HG02610 (cell line): ENCODE results near the gene GMEB2.
"Not testable (repeated sequence)": the region's sequence is repeated elsewhere in the genome, so short reads cannot be mapped to it uniquely, and the experiment has no call there.

Experiments used
- ATAC-seq: cut with Tn5 transposase; IDR thresholded peaks from one replicate; pipeline ENCODE4 v1.9.1; 2021; ENCODE audit warnings: mild to moderate bottlenecking, moderate library complexity; ENCODE audit not compliant: unreplicated experiment

GMEB2 gene

GRCh38 chr20:63562461-63563224, 64.3 kb downstream of the GMEB2 start:
- ATAC-seq, result no peak

- no peak for ATAC-seq
These were observed 65.1 kb downstream of the GMEB2 start for GRCh38 chr20:63561624-63562396.

GRCh38 chr20:63560856-63561609, 65.9 kb downstream of the GMEB2 start:
- ATAC-seq, result no peak

DNA sequence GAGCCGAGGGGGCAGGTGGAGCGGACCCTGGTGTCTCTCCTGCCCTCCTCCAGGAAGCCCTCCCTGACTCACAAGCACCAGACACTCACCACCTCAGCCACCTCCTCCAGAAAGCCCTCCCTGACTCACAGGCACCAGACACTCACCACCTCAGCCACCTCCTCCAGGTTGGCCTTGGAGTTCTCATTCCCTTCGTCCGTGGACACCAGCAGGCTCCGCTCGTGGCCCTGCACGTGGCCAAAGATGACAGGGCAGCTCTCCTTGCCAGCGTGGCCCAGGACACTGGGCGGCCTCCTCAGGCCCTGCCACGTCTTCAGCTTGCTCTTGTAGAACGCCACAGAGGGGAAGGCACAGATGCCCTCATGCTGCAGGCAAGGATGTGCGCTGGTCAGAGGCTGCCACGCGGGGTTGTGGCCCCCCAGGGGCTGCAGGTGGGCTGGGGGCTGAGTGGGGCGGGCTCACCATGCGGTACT, 66.5 kb downstream of the GMEB2 start:
- ATAC-seq, result no peak

- ATAC-seq, result not testable (repeated sequence)
These were observed 67.2 kb downstream of the GMEB2 start for GRCh38 chr20:63559485-63560332.

DNA sequence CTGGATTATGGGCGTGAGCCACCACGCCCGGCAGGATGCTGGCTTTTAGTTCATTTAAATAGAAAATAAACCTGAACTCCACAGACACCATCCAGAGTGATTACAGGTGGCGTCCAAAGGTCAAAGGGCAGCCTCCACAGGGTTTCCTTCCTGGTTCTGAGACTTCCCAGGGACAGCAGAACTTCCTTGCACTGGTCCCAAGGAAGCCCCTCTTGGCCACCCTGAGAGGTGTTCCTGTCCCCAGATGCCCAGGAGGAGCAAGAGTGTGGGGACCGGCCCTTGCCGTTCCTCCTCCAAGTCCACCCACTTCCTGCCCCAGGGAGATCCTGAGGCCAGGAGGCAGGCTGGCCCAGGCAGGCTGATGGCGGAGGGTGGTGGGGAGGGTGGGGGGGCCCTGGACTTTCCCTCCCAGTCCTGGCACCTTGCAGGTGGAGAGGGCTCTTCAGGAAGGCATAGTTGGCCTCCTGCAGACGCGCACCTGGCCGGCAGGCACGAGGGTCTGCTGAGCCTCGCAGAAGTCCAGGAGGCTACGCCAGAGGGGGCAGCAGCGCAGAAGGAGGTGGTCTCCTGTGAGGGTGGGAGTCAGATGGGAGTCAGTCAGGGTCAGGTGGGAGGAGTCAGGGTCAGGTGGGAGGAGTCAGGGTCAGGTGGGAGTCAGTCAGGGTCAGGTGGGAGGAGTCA, 68.0 kb downstream of the GMEB2 start:
- ATAC-seq, result no peak

GRCh38 chr20:63557481-63557891, 69.4 kb downstream of the GMEB2 start:
- no peak for ATAC-seq

GRCh38 chr20:63556873-63557478, 69.9 kb downstream of the GMEB2 start:
- no peak for ATAC-seq

DNA sequence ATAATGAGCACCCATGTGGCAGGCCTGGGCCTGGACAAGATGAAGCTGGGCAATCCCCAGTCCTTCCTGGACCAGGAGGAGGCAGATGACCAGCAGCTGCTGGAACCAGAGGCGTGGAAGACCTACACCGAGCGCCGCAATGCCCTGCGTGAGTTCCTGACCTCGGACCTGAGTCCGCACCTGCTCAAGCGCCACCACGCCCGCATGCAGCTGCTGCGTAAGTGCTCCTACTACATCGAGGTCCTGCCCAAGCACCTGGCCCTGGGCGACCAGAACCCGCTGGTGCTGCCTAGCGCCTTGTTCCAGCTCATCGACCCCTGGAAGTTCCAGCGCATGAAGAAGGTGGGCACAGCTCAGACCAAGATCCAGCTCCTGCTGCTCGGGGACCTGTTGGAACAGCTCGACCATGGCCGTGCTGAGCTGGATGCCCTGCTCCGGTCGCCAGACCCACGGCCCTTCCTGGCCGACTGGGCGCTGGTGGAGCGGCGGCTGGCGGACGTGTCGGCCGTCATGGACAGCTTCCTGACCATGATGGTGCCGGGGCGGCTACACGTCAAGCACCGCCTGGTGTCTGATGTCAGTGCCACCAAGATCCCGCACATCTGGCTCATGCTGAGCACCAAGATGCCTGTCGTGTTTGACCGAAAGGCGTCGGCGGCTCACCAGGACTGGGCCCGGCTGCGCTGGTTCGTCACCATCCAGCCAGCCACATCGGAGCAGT, 71.1 kb downstream of the GMEB2 start:
- no peak for ATAC-seq

DNA sequence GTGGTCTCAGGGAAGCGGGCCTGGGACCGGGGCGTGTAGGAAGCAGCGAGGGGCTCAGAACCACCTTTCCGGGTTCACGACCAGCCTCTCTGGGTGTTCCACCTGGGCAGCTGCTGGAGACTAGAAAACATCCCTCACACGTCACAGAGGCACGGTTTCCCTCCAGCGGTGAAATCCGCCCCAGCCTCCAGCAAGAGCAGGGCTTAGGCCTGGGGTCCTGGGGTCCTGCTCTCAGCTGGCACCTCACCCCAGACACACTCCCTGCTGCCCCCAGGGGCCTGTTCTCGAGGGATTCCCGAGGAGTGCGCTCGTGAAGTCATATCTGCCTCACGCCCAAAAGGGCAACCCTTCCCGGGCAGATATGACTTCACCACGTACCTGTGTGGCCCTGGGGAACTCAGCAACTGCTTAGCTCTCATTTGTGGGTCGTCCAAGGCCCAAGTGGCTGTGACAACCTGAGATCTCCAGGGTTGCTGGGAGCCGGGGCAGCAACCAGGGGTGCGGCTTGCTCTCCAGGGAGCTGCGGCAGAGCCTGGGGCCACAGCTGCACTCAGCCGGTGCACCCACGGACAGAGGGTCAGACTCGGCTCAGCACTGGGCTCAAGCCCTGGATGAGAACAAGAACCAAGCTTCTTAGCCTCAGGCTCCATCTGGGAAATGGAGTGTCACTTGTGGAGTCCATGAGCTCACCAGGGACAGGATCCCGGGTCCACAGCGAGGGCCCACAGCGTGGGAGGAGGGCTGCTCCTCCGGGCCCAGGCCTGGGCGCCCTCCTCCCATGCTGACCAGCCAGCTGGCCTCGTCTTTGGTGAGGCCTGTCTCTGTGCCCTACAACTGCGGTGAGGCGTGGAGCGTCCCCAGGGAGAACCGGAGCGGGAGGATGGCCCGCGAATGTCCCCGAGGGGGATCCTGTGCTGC, 72.3 kb downstream of the GMEB2 start:
- ATAC-seq, result no peak

- ATAC-seq, result no peak
These were observed 73.0 kb downstream of the GMEB2 start, which contains the start of gene FNDC11 for GRCh38 chr20:63553933-63554290. Gene FNDC11 (plus strand): TSS chr20:63554159. CDS start chr20:63555664, 1,505 bp downstream.

DNA sequence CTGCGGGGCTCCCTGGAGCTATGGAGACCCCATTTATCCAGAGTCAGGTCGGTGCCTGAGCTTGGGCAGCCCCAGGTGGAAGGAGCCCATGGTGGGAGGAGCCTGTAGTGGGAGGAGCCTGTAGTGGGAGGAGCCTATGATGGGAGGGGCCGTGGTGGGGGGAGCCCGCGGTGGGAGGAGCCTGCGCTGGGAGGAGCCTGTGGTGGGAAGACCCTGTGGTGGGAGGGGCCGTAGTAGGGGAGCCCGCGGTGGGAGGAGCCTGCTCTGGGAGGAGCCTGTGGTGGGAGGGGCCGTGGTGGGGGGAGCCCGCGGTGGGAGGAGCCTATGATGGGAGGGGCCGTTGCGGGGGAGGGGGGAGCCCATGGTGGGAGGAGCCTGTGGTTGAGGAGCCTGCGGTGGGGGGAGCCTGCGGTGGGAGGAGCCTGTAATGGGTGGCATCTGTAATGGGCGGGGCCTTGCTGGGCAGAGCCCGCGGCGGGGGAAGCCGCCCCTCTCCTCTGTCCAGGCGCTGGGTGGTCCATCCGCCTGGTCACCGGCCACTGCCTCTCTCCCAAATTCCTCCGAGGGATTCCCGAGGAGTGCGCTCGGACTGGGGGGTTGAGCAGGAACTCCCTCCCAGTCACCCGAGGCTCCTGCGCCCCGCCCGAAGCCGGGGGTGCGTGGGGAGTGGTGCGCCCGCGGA, 73.5 kb downstream of the GMEB2 start:
- no peak for ATAC-seq

- no peak for ATAC-seq
These were observed 74.2 kb downstream of the GMEB2 start for GRCh38 chr20:63552481-63553249.

GRCh38 chr20:63551068-63551467, 75.8 kb downstream of the GMEB2 start:
- ATAC-seq, result no peak

DNA sequence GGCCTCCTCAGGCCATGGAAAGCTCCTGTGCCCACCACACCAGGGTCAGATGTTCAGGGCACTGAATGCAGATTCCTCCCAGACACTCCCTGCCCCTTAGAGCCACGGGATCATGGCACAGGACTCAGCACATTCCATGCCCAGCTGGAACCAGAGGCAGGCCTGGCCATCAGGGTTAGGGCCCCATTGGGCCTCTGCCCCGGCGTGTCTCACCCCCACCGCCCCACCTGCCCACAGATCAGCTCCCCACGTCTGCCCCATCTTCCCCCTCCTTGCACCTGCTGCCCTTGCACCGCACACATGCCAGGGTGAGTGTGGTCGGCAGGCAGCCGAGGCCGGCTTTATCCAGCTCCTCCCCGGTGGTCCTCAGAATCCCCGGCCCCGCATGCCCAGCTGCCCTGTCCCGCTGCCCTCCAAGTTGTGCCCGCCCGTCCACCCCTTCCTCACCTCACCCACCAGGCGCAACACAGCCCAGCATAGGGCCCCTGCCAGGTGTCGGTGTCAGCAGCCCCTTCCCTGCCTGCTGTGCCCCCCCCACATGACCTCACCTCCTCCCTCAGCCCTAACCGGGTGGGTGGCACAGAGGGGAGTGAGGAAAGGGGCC, 77.1 kb downstream of the GMEB2 start:
- ATAC-seq, result no peak

- ATAC-seq, result no peak
These were observed 77.9 kb downstream of the GMEB2 start for GRCh38 chr20:63549019-63549418.
